Neural cell (in vitro differentiated cells): ENCODE results near the gene SLC25A21. TPM values are rescaled to one million over a fixed set of nuclear protein-coding genes. Genes with fewer than 3 reads are reported as not detected.

Source experiments
- H2AFZ ChIP-seq: fragments of 200-600, 300-800 bp; sonication (generic), shearing (Covaris generic); 2 replicates; pipeline ENCODE4 v1.6.0; 2014; ENCODE audit warnings: low read depth, mild to moderate bottlenecking, antibody characterized with exemption, low read length, moderate library complexity
- H3F3A ChIP-seq: fragments of 200-600 bp; shearing (Covaris generic); 2 replicates; pipeline ENCODE4 v1.6.1; 2016; ENCODE audit warnings: mild to moderate bottlenecking, moderate library complexity, mixed read lengths, antibody characterized with exemption, low read length; ENCODE audit not compliant: insufficient read depth, poor library complexity, severe bottlenecking
- H3K27ac ChIP-seq: fragments of 200-600, 300-800 bp; sonication (generic), shearing (Covaris generic); 2 replicates; pipeline ENCODE4 v1.5.1; 2014; ENCODE audit warnings: mild to moderate bottlenecking, low read length, moderate library complexity
- H3K27me3 ChIP-seq: fragments of 300-800, 200-600 bp; sonication (generic), shearing (Covaris generic); 2 replicates; pipeline ENCODE4 v1.6.0; 2014; ENCODE audit warnings: mild to moderate bottlenecking, low read depth, low read length, moderate library complexity; ENCODE audit not compliant: insufficient read depth
- H3K36me3 ChIP-seq: fragments of 300-800, 200-600 bp; sonication (generic), shearing (Covaris generic); 2 replicates; pipeline ENCODE4 v1.5.1; 2014; ENCODE audit warnings: mild to moderate bottlenecking, antibody characterized with exemption, low read length, moderate library complexity; ENCODE audit not compliant: insufficient read depth
- H3K4me2 ChIP-seq: fragments of 300-800, 200-600 bp; sonication (generic), shearing (Covaris generic); 2 replicates; pipeline ENCODE4 v1.6.0; 2014; ENCODE audit warnings: mild to moderate bottlenecking, low read length
- H3K4me3 ChIP-seq: fragments of 300-800, 200-600 bp; sonication (generic), shearing (Covaris generic); 2 replicates; pipeline ENCODE4 v1.5.1; 2014; ENCODE audit warnings: mild to moderate bottlenecking, low read length, moderate library complexity
- H3K79me2 ChIP-seq: fragments of 200-600 bp; shearing (Covaris generic); replicated peaks from 2 replicates; pipeline ENCODE4 v1.6.0; 2014; ENCODE audit warnings: mild to moderate bottlenecking, low read length, moderate library complexity; ENCODE audit not compliant: insufficient read depth
- H3K9ac ChIP-seq: fragments of 300-800, 200-600 bp; sonication (generic), shearing (Covaris generic); 2 replicates; pipeline ENCODE4 v1.6.1; 2016; ENCODE audit warnings: mild to moderate bottlenecking, low read length, mixed read lengths
- H3K9me2 ChIP-seq: fragments of 200-600 bp; shearing (Covaris generic); 2 replicates; pipeline ENCODE4 v1.6.1; 2016; ENCODE audit warnings: mild to moderate bottlenecking, low read length, mixed read lengths; ENCODE audit not compliant: insufficient read depth
- H3K9me3 ChIP-seq: fragments of 200-600, 300-800 bp; sonication (generic), shearing (Covaris generic); 2 replicates; pipeline ENCODE4 v1.6.1; 2016; ENCODE audit warnings: mild to moderate bottlenecking, mixed run types, low read length, moderate library complexity, mixed read lengths
- H4K20me1 ChIP-seq: fragments of 200-600 bp; shearing (Covaris generic); 2 replicates; pipeline ENCODE4 v1.6.1; 2016; ENCODE audit warnings: mild to moderate bottlenecking, mixed run types; ENCODE audit not compliant: insufficient read depth
- CTCF ChIP-seq: fragments of 450-650 bp; IDR thresholded peaks from 2 replicates; pipeline ENCODE4 v1.5.1; 2014; ENCODE audit warnings: antibody characterized with exemption, mild to moderate bottlenecking, moderate library complexity; ENCODE audit not compliant: poor library complexity, severe bottlenecking
- EP300 ChIP-seq: fragments of 450-650 bp; conservative IDR thresholded peaks from 2 replicates; pipeline ENCODE4 v1.6.1; 2014; ENCODE audit warnings: antibody characterized with exemption, mild to moderate bottlenecking, moderate library complexity; ENCODE audit not compliant: poor library complexity, severe bottlenecking
- EZH2 ChIP-seq: fragments of 200-600, 300-800 bp; shearing (Covaris generic), sonication (generic); IDR thresholded peaks from 2 replicates; pipeline ENCODE4 v1.6.1; 2014; ENCODE audit warnings: antibody characterized with exemption, low read length, borderline replicate concordance, mild to moderate bottlenecking; ENCODE audit not compliant: insufficient read depth, poor library complexity, severe bottlenecking
- MXI1 ChIP-seq: fragments of 450-650 bp; conservative IDR thresholded peaks from 2 replicates; pipeline ENCODE4 v1.6.1; 2014; ENCODE audit warnings: antibody characterized with exemption, mild to moderate bottlenecking; ENCODE audit not compliant: poor library complexity, severe bottlenecking
- POLR2AphosphoS5 ChIP-seq: IDR thresholded peaks from 2 replicates; pipeline ENCODE4 v1.6.1; 2012
- RAD21 ChIP-seq: fragments of 450-650 bp; conservative IDR thresholded peaks from 2 replicates; pipeline ENCODE4 v1.6.1; 2014; ENCODE audit warnings: antibody characterized with exemption, mild to moderate bottlenecking, moderate library complexity
- REST ChIP-seq: IDR thresholded peaks from 2 replicates; pipeline ENCODE4 v1.6.1; 2012; ENCODE audit warnings: borderline replicate concordance
- SMC3 ChIP-seq: fragments of 450-650 bp; conservative IDR thresholded peaks from 2 replicates; pipeline ENCODE4 v1.6.1; 2014; ENCODE audit warnings: antibody characterized with exemption, mild to moderate bottlenecking, moderate library complexity; ENCODE audit not compliant: poor library complexity
- TAF1 ChIP-seq: IDR thresholded peaks from 2 replicates; pipeline ENCODE4 v1.6.1; 2012; ENCODE audit warnings: low read depth
- polyA plus RNA-seq: library from polyadenylated mRNA; depleted of rRNA; stranded (reverse); fragments of >200 nt; gene quantifications from 2 replicates; pipeline ENCODE4 v1.2.3, GENCODE V29; 2014

SLC25A21 gene
- polyA plus RNA-seq, 1 donor from 2014 or later, result 0.35 TPM

- Histone ChIP-seq H3K79me2 (no peaks in the 10 kb centered on the region), H3K36me3 (no peaks in the 10 kb centered on the region), H3K9me3 (no peaks in the 10 kb centered on the region), H3K4me2 (no peak overlapping the region), H3K27ac (no peak overlapping the region), H3F3A (no peaks in the 10 kb centered on the region), H3K9me2 (no peaks in the 10 kb centered on the region), H3K27me3 (no peaks in the 10 kb centered on the region), H4K20me1 (no peaks in the 10 kb centered on the region), H3K4me3 (no peak overlapping the region), H3K9ac (no peak overlapping the region), H2AFZ (no peak overlapping the region)
- TF ChIP-seq REST, result no peak
Measured at GRCh38 chr14:36791402-36791801, 381.0 kb downstream of the SLC25A21 start.

DNA sequence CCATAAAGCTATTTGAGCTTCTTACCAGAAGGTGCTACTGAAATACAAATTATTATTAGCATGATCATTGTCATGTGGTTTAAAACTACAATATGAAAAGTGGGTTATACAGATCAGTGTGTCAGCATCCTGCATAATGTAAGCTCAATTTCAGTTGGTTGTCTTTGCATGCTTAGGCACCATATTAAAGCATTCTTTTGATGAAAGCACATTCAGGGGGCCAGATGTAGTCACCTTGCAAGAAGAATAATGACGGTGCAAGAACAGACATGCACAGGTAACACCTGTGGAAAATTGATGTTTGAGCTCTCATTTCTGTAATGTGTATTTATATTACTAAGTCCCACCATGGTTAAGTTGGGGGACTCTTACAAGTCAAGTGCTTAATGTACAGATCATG lies 386.9 kb downstream of the SLC25A21 start:
- Histone ChIP-seq H3K9ac (no peak overlapping the region), H3K27me3 (no peaks in the 10 kb centered on the region), H3K4me2 (no peak overlapping the region), H3K9me3 (no peaks in the 10 kb centered on the region), H3K79me2 (no peaks in the 10 kb centered on the region), H2AFZ (no peak overlapping the region), H3K36me3 (no peaks in the 10 kb centered on the region), H3F3A (no peaks in the 10 kb centered on the region), H3K4me3 (no peak overlapping the region), H3K27ac (no peak overlapping the region), H4K20me1 (no peaks in the 10 kb centered on the region), H3K9me2 (no peaks in the 10 kb centered on the region)
- TF ChIP-seq REST, result no peak
- TF ChIP-seq CTCF, result no peak
- no peak for TF ChIP-seq RAD21
- TF ChIP-seq MXI1, result no peak
- TF ChIP-seq SMC3, result no peak
- no peak for TF ChIP-seq EP300
- no peak for TF ChIP-seq POLR2AphosphoS5
- TF ChIP-seq TAF1, result no peak
- no peak for TF ChIP-seq EZH2
